Cardiac muscle cell (in vitro differentiated cells and primary cell): Measurements from ENCODE around the gene SERPINB12. TPM values are rescaled to one million over a fixed set of nuclear protein-coding genes. Genes with fewer than 3 reads are reported as not detected.

ENCODE experiments used
- DNase-seq, 2 donors: peaks; one replicate each; pipeline versions ENCODE4 v3.0.0 to v3.0.0-alpha.2; 2010 to 2017; ENCODE audit warnings: low read depth in 1 of 2, low spot score in 1 of 2
- H3K27ac ChIP-seq: fragments of 200-600 bp; sonication (generic); 2 replicates; pipeline ENCODE4 v1.5.1; 2016
- H3K27me3 ChIP-seq: fragments of 200-600 bp; sonication (generic); 2 replicates; pipeline ENCODE4 v1.6.0; 2016; ENCODE audit warnings: control low read depth
- H3K36me3 ChIP-seq: fragments of 200-600 bp; sonication (generic); 2 replicates; pipeline ENCODE4 v1.5.1; 2016; ENCODE audit warnings: control low read depth
- H3K4me1 ChIP-seq: fragments of 200-600 bp; sonication (generic); 2 replicates; pipeline ENCODE4 v1.8.1; 2017; ENCODE audit warnings: low read depth, mild to moderate bottlenecking, mixed run types
- H3K4me3 ChIP-seq: fragments of 200-600 bp; sonication (generic); 2 replicates; pipeline ENCODE4 v1.5.1; 2016; ENCODE audit warnings: mild to moderate bottlenecking
- H3K9me3 ChIP-seq: fragments of 200-600 bp; sonication (generic); 2 replicates; pipeline ENCODE4 v1.5.1; 2017; ENCODE audit warnings: low read depth, mild to moderate bottlenecking, control low read depth
- polyA plus RNA-seq: library from polyadenylated mRNA; unstranded; fragments of >200 nt; fragmentation: Nextera tagmentation; extraction: Ambion mirVana; gene quantifications from 2 replicates; pipeline ENCODE4 v1.2.1, GENCODE V29; 2016
- total RNA-seq: library from RNA; depleted of rRNA; stranded (reverse); fragments of >200 nt; gene quantifications from 2 replicates; pipeline ENCODE4 v1.2.3, GENCODE V29; 2016
- TF ChIP-seq, protein P1 (sequence below): IDR thresholded peaks from 2 replicates; pipeline ENCODE4 v1.5.1; 2012; ENCODE audit warnings: low read depth, mild to moderate bottlenecking, low read length

The SERPINB12 gene, protein sequence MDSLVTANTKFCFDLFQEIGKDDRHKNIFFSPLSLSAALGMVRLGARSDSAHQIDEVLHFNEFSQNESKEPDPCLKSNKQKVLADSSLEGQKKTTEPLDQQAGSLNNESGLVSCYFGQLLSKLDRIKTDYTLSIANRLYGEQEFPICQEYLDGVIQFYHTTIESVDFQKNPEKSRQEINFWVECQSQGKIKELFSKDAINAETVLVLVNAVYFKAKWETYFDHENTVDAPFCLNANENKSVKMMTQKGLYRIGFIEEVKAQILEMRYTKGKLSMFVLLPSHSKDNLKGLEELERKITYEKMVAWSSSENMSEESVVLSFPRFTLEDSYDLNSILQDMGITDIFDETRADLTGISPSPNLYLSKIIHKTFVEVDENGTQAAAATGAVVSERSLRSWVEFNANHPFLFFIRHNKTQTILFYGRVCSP
- total RNA-seq: not detected in 2 replicates
- not detected in 2 replicates for polyA plus RNA-seq

- Histone ChIP-seq H3K36me3 (no peaks in the 10 kb centered on the region), H3K27ac (no peak within 1 kb of the TSS), H3K27me3 (no peaks in the 10 kb centered on the region), H3K4me1 (no peaks in the 10 kb centered on the region), H3K9me3 (no peaks in the 10 kb centered on the region), H3K4me3 (no peak within 1 kb of the TSS)
- DNase-seq: no peak
- TF ChIP-seq, protein P1, sequence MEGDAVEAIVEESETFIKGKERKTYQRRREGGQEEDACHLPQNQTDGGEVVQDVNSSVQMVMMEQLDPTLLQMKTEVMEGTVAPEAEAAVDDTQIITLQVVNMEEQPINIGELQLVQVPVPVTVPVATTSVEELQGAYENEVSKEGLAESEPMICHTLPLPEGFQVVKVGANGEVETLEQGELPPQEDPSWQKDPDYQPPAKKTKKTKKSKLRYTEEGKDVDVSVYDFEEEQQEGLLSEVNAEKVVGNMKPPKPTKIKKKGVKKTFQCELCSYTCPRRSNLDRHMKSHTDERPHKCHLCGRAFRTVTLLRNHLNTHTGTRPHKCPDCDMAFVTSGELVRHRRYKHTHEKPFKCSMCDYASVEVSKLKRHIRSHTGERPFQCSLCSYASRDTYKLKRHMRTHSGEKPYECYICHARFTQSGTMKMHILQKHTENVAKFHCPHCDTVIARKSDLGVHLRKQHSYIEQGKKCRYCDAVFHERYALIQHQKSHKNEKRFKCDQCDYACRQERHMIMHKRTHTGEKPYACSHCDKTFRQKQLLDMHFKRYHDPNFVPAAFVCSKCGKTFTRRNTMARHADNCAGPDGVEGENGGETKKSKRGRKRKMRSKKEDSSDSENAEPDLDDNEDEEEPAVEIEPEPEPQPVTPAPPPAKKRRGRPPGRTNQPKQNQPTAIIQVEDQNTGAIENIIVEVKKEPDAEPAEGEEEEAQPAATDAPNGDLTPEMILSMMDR: no peak
Measured at GRCh38 chr18:63542069-63542468, at the start of gene SERPINB12. SERPINB12 (plus strand) TSS chr18:63542369; CDS start chr18:63556160, 13,791 bp downstream.

GRCh38 chr18:63492851-63493250 lies 49.3 kb upstream of the SERPINB12 start:
- no peak for DNase-seq
- H3K4me1 ChIP-seq: no peaks in the 10 kb centered on the region
- TF ChIP-seq, protein P1: no peak
- no peaks in the 10 kb centered on the region for H3K27me3 ChIP-seq
- H3K9me3 ChIP-seq: no peaks in the 10 kb centered on the region
- no peak overlapping the region for H3K27ac ChIP-seq
- no peaks in the 10 kb centered on the region for H3K36me3 ChIP-seq
- H3K4me3 ChIP-seq: no peak overlapping the region

DNA sequence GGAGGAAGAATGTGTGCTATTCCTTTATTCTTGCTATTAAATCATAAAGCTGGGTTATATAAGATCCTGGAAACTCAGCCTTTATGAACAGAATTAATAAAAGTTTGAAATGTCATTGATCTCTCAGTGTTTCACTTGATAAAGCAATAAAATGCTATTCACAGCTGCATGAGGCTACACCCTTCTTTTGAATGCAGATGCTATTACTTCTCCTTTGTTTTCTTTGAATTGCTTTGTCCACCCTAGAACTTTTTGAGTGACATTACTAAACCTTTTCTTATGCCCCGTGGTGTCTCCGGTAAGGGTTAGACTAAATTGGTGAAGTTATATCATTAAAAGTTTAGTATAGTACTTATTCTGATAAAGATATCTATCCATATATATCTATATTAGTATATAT lies 46.5 kb upstream of the SERPINB12 start:
- H3K27me3 ChIP-seq: no peaks in the 10 kb centered on the region
- TF ChIP-seq, protein P1: no peak
- no peak overlapping the region for H3K4me3 ChIP-seq
- H3K27ac ChIP-seq: no peak overlapping the region
- DNase-seq: no peak
- no peaks in the 10 kb centered on the region for H3K9me3 ChIP-seq
- no peaks in the 10 kb centered on the region for H3K4me1 ChIP-seq
- H3K36me3 ChIP-seq: no peaks in the 10 kb centered on the region

DNA sequence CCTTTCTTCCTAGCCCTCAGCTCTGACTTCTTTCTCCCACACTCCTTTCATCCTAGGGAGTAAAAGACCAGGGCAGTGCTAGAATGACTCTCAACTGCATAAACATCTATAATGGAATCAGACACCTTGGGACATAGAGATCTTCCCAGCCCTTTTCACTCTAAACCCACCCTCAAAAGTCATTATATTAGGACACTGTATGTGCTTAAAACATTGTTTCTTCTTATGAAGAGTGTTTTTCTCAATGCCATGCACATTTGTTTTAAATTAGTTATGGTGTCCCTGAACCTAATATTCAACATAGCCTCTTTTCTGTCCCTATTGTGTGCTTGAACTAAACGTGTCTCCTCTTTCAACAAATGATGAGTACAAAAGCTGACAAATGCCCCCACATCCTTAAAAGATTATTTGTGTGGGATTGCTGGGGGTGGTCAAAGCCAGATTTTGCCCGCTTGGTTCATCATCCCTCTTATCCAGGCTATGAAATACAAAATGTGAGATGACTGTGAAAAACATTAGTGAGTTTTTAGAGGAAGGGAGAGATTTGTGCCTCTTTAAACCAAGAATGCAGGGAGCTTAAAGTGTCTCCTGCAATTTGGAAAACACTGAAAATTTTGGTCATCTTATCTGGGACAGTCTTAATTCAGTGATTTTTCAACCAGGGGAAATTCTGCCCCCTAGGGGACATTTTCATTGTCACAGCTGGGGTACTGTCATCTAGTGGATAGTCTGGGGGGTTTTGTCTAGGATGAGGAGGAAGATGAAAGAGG lies 36.4 kb upstream of the SERPINB12 start:
- TF ChIP-seq, protein P1: peak; percentile 61
- no peaks in the 10 kb centered on the region for H3K9me3 ChIP-seq
- no peaks in the 10 kb centered on the region for H3K27me3 ChIP-seq
- H3K36me3 ChIP-seq: no peaks in the 10 kb centered on the region
- peak; percentile 23 to 27 for DNase-seq
- H3K27ac ChIP-seq: no peak overlapping the region
- no peaks in the 10 kb centered on the region for H3K4me1 ChIP-seq
- H3K4me3 ChIP-seq: no peak overlapping the region

DNA sequence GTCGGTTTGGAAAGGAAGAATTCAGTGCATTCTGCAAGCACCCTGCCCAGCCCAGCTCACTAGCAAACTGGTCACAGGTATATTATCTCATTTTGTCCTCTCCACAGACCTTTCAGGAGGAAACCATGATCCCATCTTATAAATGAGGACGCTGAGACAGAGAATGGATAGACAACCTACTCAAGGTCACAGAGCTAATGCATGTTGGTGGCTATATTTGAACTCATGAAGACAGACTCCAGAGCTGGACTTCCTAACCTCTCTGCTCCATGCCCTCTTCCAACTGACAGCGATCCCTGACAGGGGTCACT lies 35.9 kb upstream of the SERPINB12 start:
- Histone ChIP-seq H3K27me3 (no peaks in the 10 kb centered on the region), H3K4me1 (no peaks in the 10 kb centered on the region), H3K27ac (no peak overlapping the region), H3K4me3 (no peak overlapping the region), H3K36me3 (no peaks in the 10 kb centered on the region), H3K9me3 (no peaks in the 10 kb centered on the region)
- TF ChIP-seq, protein P1: no peak
- no peak for DNase-seq
